A549 (cell line): Measurements from ENCODE around the gene MON2. TPM values are rescaled to one million over a fixed set of nuclear protein-coding genes. Genes with fewer than 3 reads are reported as not detected.

Experiments used
- ATAC-seq, 2 experiments: fragments of 200-7000 bp in 1 of 2; fragments of >200 bp in 1 of 2; cut with Nextera tagmentation in 1 of 2; cut with Tn5 transposase in 1 of 2; 3 replicates each; pipeline versions ENCODE4 v1.8.0 to v1.9.1; 2018 to 2020; ENCODE audit warnings: mild to moderate bottlenecking in 1 of 2, moderate library complexity in 1 of 2
- CTCF ChIA-PET: fragments of 300-600 bp; sonication (Branson Sonifier 250); formaldehyde crosslinking; extraction: SDS; loops from one replicate; lab custom pipeline; 2021; ENCODE audit warnings: antibody characterized with exemption, inconsistent platforms; lab: Yijun Ruan, JAX
- POLR2A ChIA-PET: fragments of 350-600 bp; formaldehyde crosslinking; extraction: SDS; loops from one replicate; lab custom pipeline; 2021; ENCODE audit warnings: antibody characterized with exemption, inconsistent platforms; lab: Yijun Ruan, JAX
- DNase-seq, 2 experiments: peaks; one replicate each; pipeline versions ENCODE4 v3.0.0 to v3.0.0-alpha.2; 2011 to 2016; ENCODE audit warnings: low read depth in 1 of 2, low spot score in 1 of 2
- FAIRE-seq: peaks from 2 replicates; lab custom pipeline; 2011; peaks lifted over from hg19 to GRCh38; lab: Jason Lieb, UNC
- H3K27ac ChIP-seq, 2 experiments: fragments of >200 bp; sonication (Bioruptor Twin); formaldehyde crosslinking; 3 replicates each; pipeline ENCODE4 v1.5.1; 2016 to 2017
- H3K4me1 ChIP-seq: fragments of >200 bp; sonication (Bioruptor Twin); formaldehyde crosslinking; 3 replicates; pipeline ENCODE4 v1.6.1; 2016
- H3K4me2 ChIP-seq: fragments of >200 bp; sonication (Bioruptor Twin); formaldehyde crosslinking; 3 replicates; pipeline ENCODE4 v1.6.1; 2016
- H3K4me3 ChIP-seq: fragments of >200 bp; sonication (Bioruptor Twin); formaldehyde crosslinking; 3 replicates; pipeline ENCODE4 v1.5.1; 2016
- H3K9me3 ChIP-seq: fragments of >200 bp; sonication (Bioruptor Twin); formaldehyde crosslinking; 3 replicates; pipeline ENCODE4 v1.6.1; 2016
- BHLHE40 ChIP-seq: IDR thresholded peaks from 2 replicates; pipeline ENCODE4 v1.6.1; 2012; ENCODE audit warnings: low read depth, low read length, inconsistent platforms
- CBX2 ChIP-seq: fragments of 200-600 bp; sonication (generic); IDR thresholded peaks from 2 replicates; pipeline ENCODE4 v1.6.1; 2016; ENCODE audit warnings: low read depth, mild to moderate bottlenecking, borderline replicate concordance
- CEBPB ChIP-seq, 2 experiments: fragments of >200 bp in 1 of 2; sonication (Bioruptor Twin) in 1 of 2; formaldehyde crosslinking in 1 of 2; IDR thresholded peaks; 2 replicates each; pipeline ENCODE4 v1.6.1; 2012 to 2016
- CHD4 ChIP-seq: fragments of 200-600 bp; sonication (generic); IDR thresholded peaks from 2 replicates; pipeline ENCODE4 v1.6.1; 2016; ENCODE audit warnings: antibody characterized with exemption, mild to moderate bottlenecking, borderline replicate concordance
- CTCF ChIP-seq: fragments of >200 bp; sonication (Bioruptor Twin); formaldehyde crosslinking; IDR thresholded peaks from 3 replicates; pipeline ENCODE4 v1.5.1; 2016
- EHF ChIP-seq: fragments of 250-450 bp; sonication (Bioruptor Pico); IDR thresholded peaks from 2 replicates; pipeline ENCODE4 v1.5.0; 2020; ENCODE audit warnings: mild to moderate bottlenecking
- EHMT2 ChIP-seq: fragments of 200-600 bp; sonication (generic); IDR thresholded peaks from 2 replicates; pipeline ENCODE4 v1.6.1; 2016; ENCODE audit warnings: antibody characterized with exemption, low read depth, mild to moderate bottlenecking, moderate library complexity
- ESRRA ChIP-seq: fragments of 150-350 bp; IDR thresholded peaks from 2 replicates; pipeline ENCODE4 v1.6.1; 2014; ENCODE audit warnings: mild to moderate bottlenecking, low read length, borderline replicate concordance
- FOSB ChIP-seq: fragments of 250-450 bp; sonication (Bioruptor Pico); IDR thresholded peaks from 2 replicates; pipeline ENCODE4 v1.5.0; 2020; ENCODE audit warnings: mild to moderate bottlenecking, moderate library complexity
- FOXS1 ChIP-seq: fragments of 250-450 bp; sonication (Bioruptor Pico); IDR thresholded peaks from 2 replicates; pipeline ENCODE4 v1.5.0; 2020; ENCODE audit warnings: mild to moderate bottlenecking, moderate library complexity
- HOXB13 ChIP-seq: fragments of 250-450 bp; sonication (Bioruptor Pico); IDR thresholded peaks from 2 replicates; pipeline ENCODE4 v1.5.0; 2020; ENCODE audit warnings: low read depth, mild to moderate bottlenecking, moderate library complexity
- MYC ChIP-seq: IDR thresholded peaks from 2 replicates; pipeline ENCODE4 v1.6.1; 2012; ENCODE audit warnings: mild to moderate bottlenecking, inconsistent platforms, low read length, improper control_type of control experiment, borderline replicate concordance
- NPAS2 ChIP-seq: fragments of 250-450 bp; sonication (Bioruptor Pico); IDR thresholded peaks from 2 replicates; pipeline ENCODE4 v1.8.0; 2022; ENCODE audit warnings: mild to moderate bottlenecking, moderate library complexity, borderline replicate concordance
- PHF8 ChIP-seq: fragments of 200-600 bp; sonication (generic); IDR thresholded peaks from 2 replicates; pipeline ENCODE4 v1.6.1; 2016; ENCODE audit warnings: low read depth, mild to moderate bottlenecking, antibody characterized with exemption, moderate library complexity, borderline replicate concordance
- POLR2A ChIP-seq: IDR thresholded peaks from 2 replicates; pipeline ENCODE4 v1.6.1; 2012; ENCODE audit warnings: mild to moderate bottlenecking, low read length
- RAD21 ChIP-seq, 2 experiments: fragments of >200 bp in 1 of 2; sonication (Bioruptor Twin) in 1 of 2; formaldehyde crosslinking in 1 of 2; IDR thresholded peaks in 1 of 2; conservative IDR thresholded peaks in 1 of 2; 2 replicates in 1 of 2; 3 replicates in 1 of 2; pipeline ENCODE4 v1.6.1; 2012 to 2018; ENCODE audit warnings: inconsistent platforms in 1 of 2
- RARB ChIP-seq: fragments of 250-450 bp; sonication (Bioruptor Pico); IDR thresholded peaks from 2 replicates; pipeline ENCODE4 v1.8.0; 2021; ENCODE audit warnings: mild to moderate bottlenecking, moderate library complexity
- SREBF2 ChIP-seq: fragments of 450-650 bp; IDR thresholded peaks from 2 replicates; pipeline ENCODE4 v1.6.1; 2014; ENCODE audit warnings: mild to moderate bottlenecking, moderate library complexity
- TFCP2L1 ChIP-seq: fragments of 250-450 bp; sonication (Bioruptor Pico); IDR thresholded peaks from 2 replicates; pipeline ENCODE4 v1.5.0; 2021; ENCODE audit warnings: mild to moderate bottlenecking
- TP53 ChIP-seq: fragments of 250-450 bp; sonication (Bioruptor Pico); IDR thresholded peaks from 2 replicates; pipeline ENCODE4 v1.5.0; 2021; ENCODE audit warnings: mild to moderate bottlenecking, moderate library complexity
- ZSCAN20 ChIP-seq: fragments of 250-450 bp; sonication (Bioruptor Pico); IDR thresholded peaks from 2 replicates; pipeline ENCODE4 v1.8.0; 2022; ENCODE audit warnings: mild to moderate bottlenecking, moderate library complexity
- WGBS: methylation state at CpG from one replicate; pipeline ENCODE4 v1.1.6; 2017; ENCODE audit errors: missing lambda C conversion rate; 5-methylcytosine and 5-hydroxymethylcytosine counted together
- polyA plus RNA-seq, 4 experiments: library from polyadenylated mRNA; depleted of rRNA in 3 of 4; stranded (reverse); fragments of >200 nt; fragmentation: RNase III in 1 of 4; extraction: RNeasy Plus Mini Kit Qiagen cat#74134 plus additional on column Dnase treatment in 1 of 4; gene quantifications; 2 replicates in 3 of 4; 3 replicates in 1 of 4; pipeline ENCODE4 v1.2.3, GENCODE V29; 2011 to 2017
- TF ChIP-seq, protein P1 (sequence below): IDR thresholded peaks from 2 replicates; pipeline ENCODE4 v1.6.1; 2012; ENCODE audit warnings: low read depth, borderline replicate concordance
- TF ChIP-seq, protein P2 (sequence below): IDR thresholded peaks from 2 replicates; pipeline ENCODE4 v1.6.1; 2012
- TF ChIP-seq, protein P3 (sequence below): fragments of 150-350 bp; IDR thresholded peaks from 2 replicates; pipeline ENCODE4 v1.6.1; 2014; ENCODE audit warnings: low read depth, mild to moderate bottlenecking, low read length

Gene MON2
- polyA plus RNA-seq, 2 of the 4 experiments (the other 2 are of a cell fraction) = 17.1 to 27.7 TPM

DNA sequence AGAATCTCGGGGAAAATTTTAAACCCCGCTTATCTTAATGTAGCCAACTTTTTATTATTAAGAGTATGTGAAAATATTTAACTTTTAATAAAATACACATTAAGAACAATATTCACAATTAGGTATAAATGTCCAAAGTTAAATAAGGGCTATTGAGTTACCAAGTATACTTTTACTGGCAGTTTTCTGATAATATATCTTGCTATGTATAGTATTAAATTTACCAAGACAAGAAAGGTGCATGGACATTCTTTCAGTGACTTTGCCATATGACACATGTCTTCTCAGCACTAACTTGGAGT is 115.4 kb downstream of the MON2 start:
- FAIRE-seq = no peak
- POLR2A ChIA-PET = interaction anchor here (1.2 to 2.0 kb wide), 3 partner anchors 21 to 212 kb away, joined by 5 to 7 read pairs (median 6); no protein-coding TSS in a partner anchor
- peak in 1 of 2 experiments; percentile 24; a peak in 1 of 5 replicates for TF ChIP-seq RAD21 (conservative IDR thresholded peaks at IDR 0.05 in 1 of 2, IDR thresholded peaks at IDR 0.05 in 1 of 2)
- TF ChIP-seq CEBPB (IDR thresholded peaks at IDR 0.05) = no peak
- no peak for TF ChIP-seq EHF (CRISPR knock-in tag)
- no peak for TF ChIP-seq SREBF2
- peak; percentile 18; the same call in 1 of the 3 replicates for TF ChIP-seq CTCF
- no peak for TF ChIP-seq HOXB13
- TF ChIP-seq, all 56 proteins: peak for 2

GRCh38 chr12:62584619-62585018 is 118.0 kb downstream of the MON2 start:
- POLR2A ChIA-PET = no interaction called here
- Histone ChIP-seq H3K27ac (peak overlapping the region in 1 of 2 experiments; percentile 26; a peak in 2 of 6 replicates), H3K9me3 (no peaks in the 10 kb centered on the region), H3K4me2 (no peak overlapping the region), H3K4me1 (peaks cover 36% of the 10 kb centered on the region), H3K4me3 (no peak overlapping the region)
- ATAC-seq (no peak), DNase-seq (no peak), FAIRE-seq (no peak)
- 95% methylated on average over 4 of the region's 4 CpGs for WGBS
- CTCF ChIA-PET = interaction anchor here (0.7 to 4.3 kb wide), 4 partner anchors 10 to 228 kb away, joined by 4 to 131 read pairs (median 6); no protein-coding TSS in a partner anchor
- no peak for TF ChIP-seq SREBF2
- no peak for TF ChIP-seq TFCP2L1 (CRISPR knock-in tag)

More for the DNA sequence above, 115.4 kb downstream of the MON2 start:
- Histone ChIP-seq H3K27ac (peak overlapping the region; percentile 20 to 77), H3K4me3 (no peak overlapping the region), H3K9me3 (no peaks in the 10 kb centered on the region), H3K4me1 (peaks cover 27% of the 10 kb centered on the region), H3K4me2 (peak overlapping the region; percentile 27; the same call in 2 of the 3 replicates)
- CTCF ChIA-PET = interaction anchor here (0.5 to 4.3 kb wide), 41 partner anchors 10 to 1534 kb away, joined by 3 to 131 read pairs (median 4); partner anchors contain the start of gene PPM1H
- DNase-seq = no peak
- no peak; a peak in 1 of 6 replicates for ATAC-seq
- 2% methylated on average over 2 of the region's 2 CpGs for WGBS

GRCh38 chr12:62586850-62587249 is 120.2 kb downstream of the MON2 start:
- Histone ChIP-seq H3K27ac (no peak overlapping the region), H3K4me2 (no peak overlapping the region), H3K4me1 (peaks cover 30% of the 10 kb centered on the region), H3K9me3 (no peaks in the 10 kb centered on the region), H3K4me3 (no peak overlapping the region)
- ChIA-PET POLR2A (interaction anchor here (1.1 to 1.8 kb wide), 2 partner anchors 15 to 16 kb away, joined by 3 to 7 read pairs; no protein-coding TSS in a partner anchor), CTCF (interaction anchor here (0.8 to 2.7 kb wide), 5 partner anchors 14 to 226 kb away, joined by 3 to 14 read pairs (median 6); no protein-coding TSS in a partner anchor)
- 94% methylated on average over 2 of the region's 2 CpGs for WGBS
- ATAC-seq (no peak), DNase-seq (no peak), FAIRE-seq (peak; percentile 43)
- TF ChIP-seq, protein P1, sequence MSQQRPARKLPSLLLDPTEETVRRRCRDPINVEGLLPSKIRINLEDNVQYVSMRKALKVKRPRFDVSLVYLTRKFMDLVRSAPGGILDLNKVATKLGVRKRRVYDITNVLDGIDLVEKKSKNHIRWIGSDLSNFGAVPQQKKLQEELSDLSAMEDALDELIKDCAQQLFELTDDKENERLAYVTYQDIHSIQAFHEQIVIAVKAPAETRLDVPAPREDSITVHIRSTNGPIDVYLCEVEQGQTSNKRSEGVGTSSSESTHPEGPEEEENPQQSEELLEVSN = no peak
- TF ChIP-seq ZSCAN20 (CRISPR knock-in tag) (no peak), ESRRA (no peak), RAD21 (conservative IDR thresholded peaks at IDR 0.05 in 1 of 2, IDR thresholded peaks at IDR 0.05 in 1 of 2) (no peak), POLR2A (no peak), CBX2 (no peak), CHD4 (no peak), EHMT2 (no peak), CTCF (no peak), FOSB (CRISPR knock-in tag) (no peak), BHLHE40 (no peak), MYC (no peak), PHF8 (no peak), TP53 (CRISPR knock-in tag) (no peak), FOXS1 (CRISPR knock-in tag) (no peak), NPAS2 (CRISPR knock-in tag) (no peak), RARB (CRISPR knock-in tag) (no peak)
- TF ChIP-seq, protein P2, sequence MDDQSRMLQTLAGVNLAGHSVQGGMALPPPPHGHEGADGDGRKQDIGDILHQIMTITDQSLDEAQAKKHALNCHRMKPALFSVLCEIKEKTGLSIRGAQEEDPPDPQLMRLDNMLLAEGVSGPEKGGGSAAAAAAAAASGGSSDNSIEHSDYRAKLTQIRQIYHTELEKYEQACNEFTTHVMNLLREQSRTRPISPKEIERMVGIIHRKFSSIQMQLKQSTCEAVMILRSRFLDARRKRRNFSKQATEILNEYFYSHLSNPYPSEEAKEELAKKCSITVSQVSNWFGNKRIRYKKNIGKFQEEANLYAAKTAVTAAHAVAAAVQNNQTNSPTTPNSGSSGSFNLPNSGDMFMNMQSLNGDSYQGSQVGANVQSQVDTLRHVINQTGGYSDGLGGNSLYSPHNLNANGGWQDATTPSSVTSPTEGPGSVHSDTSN = no peak
- TF ChIP-seq, protein P3, sequence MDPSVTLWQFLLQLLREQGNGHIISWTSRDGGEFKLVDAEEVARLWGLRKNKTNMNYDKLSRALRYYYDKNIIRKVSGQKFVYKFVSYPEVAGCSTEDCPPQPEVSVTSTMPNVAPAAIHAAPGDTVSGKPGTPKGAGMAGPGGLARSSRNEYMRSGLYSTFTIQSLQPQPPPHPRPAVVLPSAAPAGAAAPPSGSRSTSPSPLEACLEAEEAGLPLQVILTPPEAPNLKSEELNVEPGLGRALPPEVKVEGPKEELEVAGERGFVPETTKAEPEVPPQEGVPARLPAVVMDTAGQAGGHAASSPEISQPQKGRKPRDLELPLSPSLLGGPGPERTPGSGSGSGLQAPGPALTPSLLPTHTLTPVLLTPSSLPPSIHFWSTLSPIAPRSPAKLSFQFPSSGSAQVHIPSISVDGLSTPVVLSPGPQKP = no peak
